SK-N-SH (cell line): ENCODE measurements around the gene GNA14. TPM values are rescaled to one million over a fixed set of nuclear protein-coding genes. Genes with fewer than 3 reads are reported as not detected.

Experiments
- CTCF ChIA-PET: fragments of 300-600, 350-600 bp; formaldehyde crosslinking; extraction: SDS; loops from one replicate; lab custom pipeline; 2021; lab: Yijun Ruan, JAX
- POLR2A ChIA-PET: fragments of 350-600 bp; sonication (Branson Sonifier 250); formaldehyde crosslinking; extraction: SDS; loops from one replicate; lab custom pipeline; 2020; ENCODE audit warnings: antibody characterized with exemption, inconsistent platforms; lab: Yijun Ruan, JAX
- DNase-seq: peaks from one replicate; pipeline ENCODE4 v3.0.0; 2012
- H2AFZ ChIP-seq: fragments of 200-600 bp; sonication (generic); 2 replicates; pipeline ENCODE4 v1.8.1; 2016; ENCODE audit warnings: antibody characterized with exemption, mild to moderate bottlenecking, low read depth
- H3F3A ChIP-seq: fragments of 200-600 bp; sonication (generic); replicated peaks from 2 replicates; pipeline ENCODE3; 2016; ENCODE audit warnings: antibody characterized with exemption, mild to moderate bottlenecking; ENCODE audit not compliant: insufficient read depth
- H3K27ac ChIP-seq, 2 experiments: fragments of 200-500 bp in 1 of 2; fragments of 200-600 bp in 1 of 2; sonication (Bioruptor generic) in 1 of 2; sonication (generic), shearing (Covaris generic) in 1 of 2; 2 replicates each; pipeline versions ENCODE4 v1.5.1 to v1.6.1; 2014 to 2016; ENCODE audit warnings: low read depth in 2 of 2, inconsistent platforms in 1 of 2, low read length in 1 of 2, mild to moderate bottlenecking in 1 of 2, mixed read lengths in 1 of 2
- H3K27me3 ChIP-seq: fragments of 200-600 bp; sonication (generic), shearing (Covaris generic); 2 replicates; pipeline ENCODE4 v1.6.1; 2016; ENCODE audit warnings: mixed run types; ENCODE audit not compliant: insufficient read depth
- H3K36me3 ChIP-seq, 2 experiments: fragments of 200-500 bp in 1 of 2; fragments of 200-600 bp in 1 of 2; sonication (Bioruptor generic) in 1 of 2; sonication (generic) in 1 of 2; replicated peaks in 1 of 2; 2 replicates each; pipeline versions ENCODE3 to v1.5.1; 2014 to 2016; ENCODE audit warnings: low read length in 1 of 2, mild to moderate bottlenecking in 1 of 2; ENCODE audit not compliant: insufficient read depth in 2 of 2, control insufficient read depth in 1 of 2
- H3K4me1 ChIP-seq, 2 experiments: fragments of 200-500 bp in 1 of 2; fragments of 200-600 bp in 1 of 2; sonication (Bioruptor generic) in 1 of 2; sonication (generic), shearing (Covaris generic) in 1 of 2; 2 replicates each; pipeline versions ENCODE4 v1.5.1 to v1.6.1; 2014 to 2016; ENCODE audit warnings: low read depth in 1 of 2, low read length in 1 of 2, mixed run types in 1 of 2; ENCODE audit not compliant: insufficient read depth in 2 of 2, control insufficient read depth in 1 of 2
- H3K4me2 ChIP-seq: fragments of 200-600 bp; sonication (generic), shearing (Covaris generic); 2 replicates; pipeline ENCODE4 v1.6.1; 2017; ENCODE audit warnings: mixed run types
- H3K4me3 ChIP-seq, 2 experiments: fragments of 200-500 bp in 1 of 2; fragments of 200-600 bp in 1 of 2; sonication (Bioruptor generic) in 1 of 2; sonication (generic), shearing (Covaris generic) in 1 of 2; 2 replicates each; pipeline versions ENCODE4 v1.5.1 to v1.8.1; 2014 to 2016; ENCODE audit warnings: low read depth in 2 of 2, inconsistent platforms in 1 of 2, low read length in 1 of 2, mild to moderate bottlenecking in 1 of 2, mixed read lengths in 1 of 2, moderate library complexity in 1 of 2
- H3K79me2 ChIP-seq: fragments of 200-600 bp; sonication (generic); 2 replicates; pipeline ENCODE4 v1.8.1; 2017; ENCODE audit warnings: mild to moderate bottlenecking; ENCODE audit not compliant: insufficient read depth
- H3K9ac ChIP-seq: fragments of 200-600 bp; sonication (generic); 2 replicates; pipeline ENCODE4 v1.6.1; 2017; ENCODE audit warnings: mixed run types
- H3K9me2 ChIP-seq: fragments of 200-600 bp; sonication (generic); 2 replicates; pipeline ENCODE4 v1.6.1; 2017; ENCODE audit warnings: mixed run types
- H3K9me3 ChIP-seq: fragments of 200-600 bp; sonication (generic); 2 replicates; pipeline ENCODE4 v1.6.1; 2017; ENCODE audit warnings: mixed run types, mild to moderate bottlenecking, moderate library complexity
- H4K20me1 ChIP-seq: fragments of 200-600 bp; sonication (generic); 2 replicates; pipeline ENCODE4 v1.6.1; 2017; ENCODE audit warnings: mild to moderate bottlenecking, mixed run types; ENCODE audit not compliant: insufficient read depth
- CHD2 ChIP-seq: fragments of 150-350 bp; IDR thresholded peaks from 2 replicates; pipeline ENCODE4 v1.6.1; 2018; ENCODE audit warnings: low read length; ENCODE audit not compliant: partially characterized antibody
- CTCF ChIP-seq: fragments of 200-600 bp; sonication (generic); IDR thresholded peaks from 2 replicates; pipeline ENCODE4 v1.6.1; 2017; ENCODE audit warnings: antibody characterized with exemption, mild to moderate bottlenecking, moderate library complexity
- ELF1 ChIP-seq: IDR thresholded peaks from 2 replicates; pipeline ENCODE4 v1.4.0; 2012
- EP300 ChIP-seq, 2 experiments: IDR thresholded peaks; 2 replicates each; pipeline versions ENCODE4 v1.4.0 to v1.6.1; 2012; ENCODE audit warnings: borderline replicate concordance in 1 of 2, low read depth in 1 of 2, low read length in 1 of 2
- EZH2phosphoT487 ChIP-seq: fragments of 200-600 bp; sonication (generic); IDR thresholded peaks from 2 replicates; pipeline ENCODE4 v1.6.1; 2017; ENCODE audit warnings: low read depth, mixed run types, mild to moderate bottlenecking, antibody characterized with exemption, moderate library complexity, borderline replicate concordance
- FOSL2 ChIP-seq: IDR thresholded peaks from 2 replicates; pipeline ENCODE4 v1.4.0; 2012; ENCODE audit warnings: low read depth, mild to moderate bottlenecking, moderate library complexity, borderline replicate concordance
- FOXM1 ChIP-seq: IDR thresholded peaks from 2 replicates; pipeline ENCODE4 v1.4.0; 2012; ENCODE audit warnings: low read depth, mild to moderate bottlenecking
- GABPA ChIP-seq: IDR thresholded peaks from 2 replicates; pipeline ENCODE4 v1.4.0; 2012; ENCODE audit warnings: low read depth, mild to moderate bottlenecking
- GATA2 ChIP-seq: sonication (generic); formaldehyde crosslinking; IDR thresholded peaks from 2 replicates; pipeline ENCODE4 v1.5.0; 2020; ENCODE audit warnings: mild to moderate bottlenecking, missing genetic modification reagents
- IRF3 ChIP-seq: fragments of 150-350 bp; IDR thresholded peaks from 2 replicates; pipeline ENCODE4 v1.6.1; 2016; ENCODE audit warnings: mild to moderate bottlenecking, low read depth, low read length
- JUND ChIP-seq: IDR thresholded peaks from 2 replicates; pipeline ENCODE4 v1.4.0; 2012
- NRF1 ChIP-seq: IDR thresholded peaks from 2 replicates; pipeline ENCODE4 v1.6.1; 2012; ENCODE audit warnings: low read depth, mild to moderate bottlenecking, low read length
- POLR2AphosphoS5 ChIP-seq: IDR thresholded peaks from 2 replicates; pipeline ENCODE4 v1.6.1; 2012; ENCODE audit warnings: low read depth, low read length
- REST ChIP-seq: IDR thresholded peaks from 2 replicates; pipeline ENCODE4 v1.6.1; 2012; ENCODE audit warnings: mild to moderate bottlenecking, low read depth, low read length, moderate library complexity
- RFX5 ChIP-seq: IDR thresholded peaks from 2 replicates; pipeline ENCODE4 v1.6.1; 2012; ENCODE audit warnings: mild to moderate bottlenecking, improper control_type of control experiment, low read length
- SMC3 ChIP-seq: IDR thresholded peaks from 2 replicates; pipeline ENCODE4 v1.6.1; 2012; ENCODE audit warnings: low read depth, low read length, improper control_type of control experiment
- TAF1 ChIP-seq: IDR thresholded peaks from 2 replicates; pipeline ENCODE4 v1.6.1; 2012; ENCODE audit warnings: low read depth, mild to moderate bottlenecking, low read length, moderate library complexity, borderline replicate concordance
- USF1 ChIP-seq: IDR thresholded peaks from 2 replicates; pipeline ENCODE4 v1.4.0; 2012; ENCODE audit warnings: low read depth, borderline replicate concordance
- WGBS: methylation state at CpG from one replicate; pipeline ENCODE4 v1.1.6; 2017; ENCODE audit warnings: low lambda C conversion rate; 5-methylcytosine and 5-hydroxymethylcytosine counted together
- polyA plus RNA-seq, 3 experiments: library from polyadenylated mRNA; depleted of rRNA; stranded (reverse); fragments of >200 nt; gene quantifications; 2 replicates each; pipeline ENCODE4 v1.2.3, GENCODE V29; 2012

GNA14 gene
- polyA plus RNA-seq, 1 of the 3 experiments (the other 2 are of a cell fraction), result 0.15 TPM

- no peaks in the 10 kb centered on the region for H3K9me3 ChIP-seq
- no peaks in the 10 kb centered on the region for H3K27me3 ChIP-seq
- no peak for DNase-seq
- ChIA-PET POLR2A (no interaction called here), CTCF (interaction anchor here (1.5 kb wide), 1 partner anchor 77 kb away, joined by 5 read pairs; no protein-coding TSS in a partner anchor)
- no peaks in the 10 kb centered on the region for H4K20me1 ChIP-seq
- no peak overlapping the region for H2AFZ ChIP-seq
- H3K9me2 ChIP-seq, result no peaks in the 10 kb centered on the region
- no peak overlapping the region for H3K4me2 ChIP-seq
- H3F3A ChIP-seq, result no peaks in the 10 kb centered on the region
- H3K4me3 ChIP-seq, result no peak overlapping the region
- 94% methylated on average over 3 of the region's 3 CpGs for WGBS
- H3K36me3 ChIP-seq, result no peaks in the 10 kb centered on the region
- H3K9ac ChIP-seq, result no peak overlapping the region
- no peaks in the 10 kb centered on the region for H3K79me2 ChIP-seq
- TF ChIP-seq USF1 (no peak), CHD2 (no peak), JUND (no peak), IRF3 (no peak), RFX5 (no peak), ELF1 (no peak), POLR2AphosphoS5 (no peak), TAF1 (no peak), FOXM1 (no peak), EP300 (IDR thresholded peaks at IDR 0.05; ENCODE audit: borderline replicate concordance in 1 of 2, low read depth in 1 of 2, low read length in 1 of 2) (no peak), FOSL2 (no peak), GATA2 (no peak), SMC3 (no peak), GABPA (no peak), CTCF (no peak), NRF1 (no peak), REST (no peak), EZH2phosphoT487 (no peak)
- TF ChIP-seq, all 33 proteins: peak for 0
- no peak overlapping the region for H3K27ac ChIP-seq
- H3K4me1 ChIP-seq, result peaks cover 0 to 3% of the 10 kb centered on the region in 2 experiments; a peak in 1 of 4 replicates
These were observed 114.5 kb downstream of the GNA14 start for GRCh38 chr9:77533671-77534070.
